Mucosa of rectum (tissue), 2 donors: ENCODE results near the gene SPOCD1.

Experiments used
- H3K27ac ChIP-seq, 2 donors: one replicate each; pipeline ENCODE4 v1.7.0; 2013; ENCODE audit warnings: inconsistent platforms in 2 of 2, low read depth in 2 of 2, low read length in 2 of 2
- H3K27me3 ChIP-seq, 2 donors: one replicate each; pipeline ENCODE4 v1.7.0; 2013; ENCODE audit warnings: low read length in 2 of 2; ENCODE audit not compliant: control insufficient read depth in 2 of 2, insufficient read depth in 2 of 2
- H3K36me3 ChIP-seq, 2 donors: one replicate each; pipeline ENCODE4 v1.7.0; 2013; ENCODE audit warnings: low read length in 2 of 2; ENCODE audit not compliant: control insufficient read depth in 2 of 2, insufficient read depth in 2 of 2
- H3K4me1 ChIP-seq, 2 donors: one replicate each; pipeline ENCODE4 v1.7.0; 2013; ENCODE audit warnings: low read length in 2 of 2, mild to moderate bottlenecking in 1 of 2; ENCODE audit not compliant: control insufficient read depth in 2 of 2, insufficient read depth in 2 of 2
- H3K4me3 ChIP-seq, 2 donors: one replicate each; pipeline ENCODE4 v1.7.0; 2013; ENCODE audit warnings: low read length in 2 of 2
- H3K9ac ChIP-seq, 2 donors: one replicate each; pipeline ENCODE4 v1.7.0; 2013; ENCODE audit warnings: low read length in 2 of 2, low read depth in 1 of 2, mild to moderate bottlenecking in 1 of 2
- H3K9me3 ChIP-seq, 2 donors: one replicate each; pipeline ENCODE4 v1.7.0; 2013; ENCODE audit warnings: low read length in 2 of 2; ENCODE audit not compliant: control insufficient read depth in 2 of 2
- donor health status: healthy.
- donor health status: Normal muscosa, but diverticular disease.

The SPOCD1 gene

GRCh38 chr1:31848381-31848897 lies 32.6 kb upstream of the SPOCD1 start:
- Histone ChIP-seq H3K36me3 (no peaks in the 10 kb centered on the region), H3K4me1 (no peaks in the 10 kb centered on the region), H3K4me3 (no peak overlapping the region), H3K9ac (no peak overlapping the region), H3K27me3 (no peaks in the 10 kb centered on the region), H3K9me3 (no peaks in the 10 kb centered on the region), H3K27ac (no peak overlapping the region)

- no peak overlapping the region for H3K4me3 ChIP-seq
- H3K4me1 ChIP-seq, result no peaks in the 10 kb centered on the region
- no peaks in the 10 kb centered on the region for H3K9me3 ChIP-seq
- H3K36me3 ChIP-seq, result no peaks in the 10 kb centered on the region
- H3K9ac ChIP-seq, result no peak overlapping the region
- no peak overlapping the region for H3K27ac ChIP-seq
- no peaks in the 10 kb centered on the region for H3K27me3 ChIP-seq
Observed at GRCh38 chr1:31846484-31846883, 30.7 kb upstream of the SPOCD1 start.

- Histone ChIP-seq H3K27me3 (no peaks in the 10 kb centered on the region), H3K9me3 (no peaks in the 10 kb centered on the region), H3K9ac (no peak overlapping the region), H3K27ac (no peak overlapping the region), H3K4me1 (no peaks in the 10 kb centered on the region), H3K36me3 (no peaks in the 10 kb centered on the region), H3K4me3 (no peak overlapping the region)
Observed at GRCh38 chr1:31843506-31843905, 27.7 kb upstream of the SPOCD1 start.

DNA sequence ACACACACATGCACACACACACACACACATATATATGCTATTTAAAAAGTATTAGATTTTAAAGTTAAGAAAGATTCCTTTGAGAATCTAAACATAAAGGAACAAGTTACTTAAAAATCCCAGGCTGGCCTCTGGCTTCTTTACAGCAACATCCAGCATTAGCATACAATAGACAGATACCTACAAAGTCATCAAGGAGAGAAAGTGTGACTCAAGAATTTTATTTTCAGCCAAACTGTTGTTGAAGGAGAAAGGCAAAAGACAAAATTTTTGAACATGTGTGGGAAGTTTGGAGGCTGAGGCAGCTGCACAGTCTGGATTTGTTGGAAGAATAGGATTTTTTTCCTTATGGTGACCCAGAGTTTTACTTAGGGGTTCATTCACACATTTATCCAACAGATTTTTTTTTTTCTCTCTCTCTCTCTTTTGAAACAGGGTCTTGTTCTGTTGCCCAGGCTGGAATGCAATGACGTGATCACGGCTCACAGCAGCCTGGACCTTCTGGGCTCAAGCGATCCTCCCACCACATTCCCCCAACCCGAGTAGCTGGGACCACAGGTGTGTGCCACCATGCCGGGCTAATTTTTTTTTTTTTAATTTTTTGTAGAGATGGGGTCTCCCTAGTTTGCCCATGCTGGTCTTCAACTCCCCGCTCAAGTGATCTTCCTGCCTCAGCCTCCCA lies 24.0 kb upstream of the SPOCD1 start:
- H3K4me3 ChIP-seq, result no peak overlapping the region
- H3K4me1 ChIP-seq, result peaks cover 14 to 18% of the 10 kb centered on the region in 2 donors
- H3K27me3 ChIP-seq, result no peaks in the 10 kb centered on the region
- H3K36me3 ChIP-seq, result no peaks in the 10 kb centered on the region
- H3K9ac ChIP-seq, result no peak overlapping the region
- H3K9me3 ChIP-seq, result no peaks in the 10 kb centered on the region
- no peak overlapping the region for H3K27ac ChIP-seq

GRCh38 chr1:31837451-31838158 lies 21.8 kb upstream of the SPOCD1 start:
- Histone ChIP-seq H3K9ac (peak overlapping the region in 1 of 2 donors; percentile 35), H3K27ac (peak overlapping the region; percentile 32 to 59), H3K4me3 (peak overlapping the region in 1 of 2 donors; percentile 39), H3K36me3 (no peaks in the 10 kb centered on the region), H3K27me3 (no peaks in the 10 kb centered on the region), H3K4me1 (peaks cover 14 to 18% of the 10 kb centered on the region in 2 donors), H3K9me3 (no peaks in the 10 kb centered on the region)

DNA sequence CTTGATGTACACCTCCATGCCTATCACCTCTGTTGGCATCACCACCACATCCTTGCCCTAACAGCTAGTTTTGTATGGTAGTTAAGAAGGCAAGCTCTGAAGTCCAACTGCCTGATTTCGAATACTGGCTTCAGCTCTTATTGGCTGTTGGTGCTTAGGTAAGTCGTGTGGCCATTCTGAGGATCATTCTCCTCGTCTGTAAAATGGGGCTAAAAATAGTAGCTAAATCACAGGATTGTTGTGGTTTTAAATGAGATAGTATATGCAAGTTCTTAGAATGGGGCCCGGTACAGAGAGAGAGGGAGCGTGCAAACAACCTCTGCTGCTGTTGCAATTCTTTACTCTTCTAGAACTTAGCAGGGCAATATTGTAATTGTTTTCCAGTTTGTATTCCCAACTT lies 20.8 kb upstream of the SPOCD1 start:
- Histone ChIP-seq H3K9me3 (no peaks in the 10 kb centered on the region), H3K4me1 (peaks cover 14 to 18% of the 10 kb centered on the region in 2 donors), H3K36me3 (no peaks in the 10 kb centered on the region)

GRCh38 chr1:31835415-31835814 lies 19.6 kb upstream of the SPOCD1 start:
- H3K36me3 ChIP-seq, result no peaks in the 10 kb centered on the region
- H3K4me3 ChIP-seq, result no peak overlapping the region
- H3K4me1 ChIP-seq, result peaks cover 14 to 18% of the 10 kb centered on the region in 2 donors
- H3K9ac ChIP-seq, result no peak overlapping the region
- no peaks in the 10 kb centered on the region for H3K27me3 ChIP-seq
- H3K27ac ChIP-seq, result no peak overlapping the region
- no peaks in the 10 kb centered on the region for H3K9me3 ChIP-seq

More for the DNA sequence above, 20.8 kb upstream of the SPOCD1 start:
- Histone ChIP-seq H3K9ac (no peak overlapping the region), H3K4me3 (peak overlapping the region in 1 of 2 donors; percentile 1), H3K27me3 (no peaks in the 10 kb centered on the region), H3K27ac (no peak overlapping the region)

GRCh38 chr1:31834501-31834900 lies 18.7 kb upstream of the SPOCD1 start:
- H3K9ac ChIP-seq, result no peak overlapping the region
- no peaks in the 10 kb centered on the region for H3K9me3 ChIP-seq
- H3K27ac ChIP-seq, result no peak overlapping the region
- H3K27me3 ChIP-seq, result no peaks in the 10 kb centered on the region
- H3K36me3 ChIP-seq, result no peaks in the 10 kb centered on the region
- H3K4me1 ChIP-seq, result peaks cover 14 to 18% of the 10 kb centered on the region in 2 donors
- H3K4me3 ChIP-seq, result no peak overlapping the region

- Histone ChIP-seq H3K4me1 (peaks cover 4 to 5% of the 10 kb centered on the region in 2 donors), H3K27ac (no peak overlapping the region), H3K9me3 (no peaks in the 10 kb centered on the region), H3K9ac (no peak overlapping the region), H3K4me3 (no peak overlapping the region), H3K27me3 (peaks cover 0 to 3% of the 10 kb centered on the region in 2 donors), H3K36me3 (no peaks in the 10 kb centered on the region)
Observed at GRCh38 chr1:31831397-31832378, 15.9 kb upstream of the SPOCD1 start.
